Measurements from ENCODE around the gene UBXN4. TPM values are rescaled to one million over a fixed set of nuclear protein-coding genes. Genes with fewer than 3 reads are reported as not detected.

UBXN4 gene
- polyA plus RNA-seq, 1 of the 3 experiments (the other 2 are of a cell fraction), result 32.7 TPM

Small RNA genes within 50 kb of the gene (small RNA-seq; reads per million reads assigned to genes)
- 0 reads per million in 7 experiments for gene RF00019

Other genes with a start within 250 kb of the UBXN4 start
- gene ZRANB3, start 210.6 kb upstream of the UBXN4 start, polyA plus RNA-seq (2012; rRNA removed), result 4.1 and 5.6 TPM in 2 replicates
- gene R3HDM1, start 210.4 kb upstream of the UBXN4 start, polyA plus RNA-seq (2012; rRNA removed), result 38.2 and 56.8 TPM in 2 replicates
- not detected in 2 replicates for gene LCT, start 95.3 kb downstream of the UBXN4 start, polyA plus RNA-seq (2012; rRNA removed)
- 18.4 and 18.9 TPM in 2 replicates for gene MCM6, start 134.6 kb downstream of the UBXN4 start, polyA plus RNA-seq (2012; rRNA removed)
- 52.2 and 68.8 TPM in 2 replicates for gene DARS1, start 243.8 kb downstream of the UBXN4 start, polyA plus RNA-seq (2012; rRNA removed)